ENCODE results near the gene CCL8.

The CCL8 gene

DNA sequence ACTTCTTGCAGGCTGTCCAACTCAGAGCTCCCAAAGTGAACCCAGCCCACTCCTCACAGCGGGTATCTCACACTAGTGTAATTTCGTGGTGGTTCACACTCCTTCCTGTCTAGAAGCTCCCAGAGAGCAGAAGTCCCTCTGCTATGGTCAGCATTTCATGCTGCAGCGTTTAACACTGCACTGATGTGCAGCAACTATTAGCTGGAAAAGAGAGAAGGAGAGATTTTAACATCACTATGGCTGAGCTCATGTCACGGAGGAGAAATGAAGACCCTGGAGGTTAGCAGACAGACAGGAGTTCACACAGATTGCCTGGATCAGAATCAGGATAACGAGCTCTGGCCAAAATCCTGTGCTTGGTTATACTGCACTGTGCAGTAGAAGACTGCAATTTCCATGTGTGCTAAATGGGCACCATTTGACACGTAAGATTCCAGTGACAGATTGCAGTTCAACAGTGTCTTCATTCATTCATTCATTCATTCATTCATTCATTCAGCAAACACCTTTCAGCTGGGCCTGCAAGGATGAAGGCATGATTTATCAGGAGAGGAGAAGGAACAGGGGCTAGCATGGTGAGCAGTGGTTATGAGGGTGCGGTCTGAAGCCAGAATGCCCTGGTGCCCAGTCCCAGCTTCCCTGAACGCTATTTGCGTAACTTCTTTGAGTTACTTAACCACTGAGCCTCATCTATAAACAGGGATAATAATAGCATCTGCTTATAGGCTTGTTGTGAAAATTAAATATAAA lies 49.1 kb downstream of the CCL8 start:
- peak; percentile 27 for DNase-seq

DNA sequence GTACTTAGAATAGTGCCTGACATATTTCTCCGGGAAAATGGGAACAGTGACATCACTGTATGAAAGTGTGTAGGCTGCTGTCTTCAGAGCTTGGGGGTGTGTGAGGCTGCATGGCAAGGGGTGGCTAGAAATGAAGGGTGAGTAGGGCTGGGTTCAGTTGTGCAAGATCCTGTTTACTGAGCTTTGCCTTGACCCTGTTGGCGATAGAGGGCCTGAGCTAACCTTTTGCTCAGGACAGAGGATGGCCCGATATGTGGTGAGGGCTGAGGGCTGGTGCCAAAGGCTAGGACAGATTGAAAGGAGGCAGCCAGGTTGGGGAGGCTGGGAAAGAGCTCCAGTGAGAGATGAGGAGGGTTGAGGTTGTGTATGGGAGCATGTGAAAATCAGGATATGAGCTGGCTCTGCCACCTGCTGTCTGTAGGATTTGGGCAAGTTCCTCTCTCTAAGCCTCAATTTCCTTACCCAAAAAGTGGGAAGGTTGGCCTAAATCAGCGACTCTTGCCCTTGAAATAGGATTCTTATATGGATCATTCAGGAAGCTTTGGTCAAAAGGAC lies 49.8 kb downstream of the CCL8 start:
- peak; percentile 87 for DNase-seq

DNA sequence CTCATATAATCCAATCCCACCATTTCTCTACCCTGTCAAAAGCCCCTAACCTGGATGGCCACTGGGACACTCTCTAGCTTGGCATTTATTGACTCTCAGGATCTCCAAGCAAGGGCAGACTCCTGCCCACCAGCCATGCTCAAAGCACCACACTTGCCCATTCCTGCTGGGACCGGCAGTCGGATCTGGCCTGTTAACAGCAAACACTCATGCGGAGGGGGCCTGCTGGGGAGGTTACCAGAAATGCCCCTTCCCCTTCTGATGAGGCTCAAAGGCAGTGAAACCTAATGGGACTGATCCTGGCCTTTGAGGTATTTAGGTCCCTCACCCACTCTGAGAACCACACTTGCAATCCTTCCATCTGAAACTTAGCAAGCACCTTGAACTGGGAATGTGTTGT lies 50.3 kb downstream of the CCL8 start:
- DNase-seq = no peak

DNA sequence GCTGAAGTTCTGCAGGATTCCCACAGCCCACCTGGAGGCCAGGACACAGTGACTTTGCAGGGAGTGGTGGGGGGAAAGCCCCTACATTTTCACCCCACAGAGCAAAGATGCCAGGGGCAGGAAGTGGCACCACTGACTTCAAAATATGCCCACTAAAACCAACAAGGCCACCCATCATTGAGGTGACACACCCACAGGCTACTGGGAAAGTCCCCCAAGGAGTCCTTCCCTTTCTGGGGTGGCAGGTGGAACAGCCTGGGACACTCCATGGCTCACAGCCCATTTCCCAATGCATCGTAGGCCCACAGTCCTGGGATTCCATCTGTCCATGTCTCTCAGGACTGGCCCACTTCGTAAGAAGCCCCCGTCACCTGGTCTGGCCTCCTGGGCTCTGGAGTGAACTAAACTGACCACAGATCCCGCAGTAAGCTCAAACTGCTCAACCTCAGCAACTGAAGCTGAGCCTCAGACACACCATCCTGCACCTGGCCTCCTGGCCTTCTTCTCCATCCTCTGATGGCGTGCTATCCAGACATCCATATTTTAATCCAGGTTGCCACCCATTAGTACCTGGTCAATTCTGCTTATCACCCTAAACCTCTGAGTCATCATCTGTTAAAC lies 51.3 kb downstream of the CCL8 start:
- DNase-seq = peak; percentile 45

- peak; percentile 78 for DNase-seq
These were observed 51.8 kb downstream of the CCL8 start for GRCh38 chr17:34370997-34371395.

Data from inflammatory macrophage treated with lipopolysaccharide for 4 hours (primary cell).